ENCODE measurements around the gene KLHL20. TPM values are rescaled to one million over a fixed set of nuclear protein-coding genes. Genes with fewer than 3 reads are reported as not detected.
"Not testable (repeated sequence)": the region's sequence is repeated elsewhere in the genome, so short reads cannot be mapped to it uniquely, and the experiment has no call there.

Gene KLHL20
- total RNA-seq, 4 donors from 2014 or later: 25.8 to 38.9 (median 30.7) TPM

DNA sequence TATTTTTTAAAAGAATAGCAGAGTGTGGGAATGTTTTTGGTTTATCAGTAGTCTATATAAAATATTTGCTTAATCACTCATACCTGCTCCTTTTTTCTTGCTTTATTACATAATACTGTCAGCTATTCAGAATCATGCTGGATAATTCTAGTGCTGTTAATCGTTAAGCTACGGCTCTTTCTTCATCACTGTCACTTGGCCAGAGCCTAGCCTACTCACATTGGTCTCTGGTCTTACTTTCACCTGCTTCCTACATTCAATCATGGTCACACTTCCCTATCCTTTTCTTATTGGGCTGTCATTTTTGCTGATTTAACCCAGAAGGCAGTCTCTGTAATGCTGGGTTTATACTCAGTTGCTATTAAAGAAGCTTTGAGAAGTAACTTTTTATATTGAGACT, 2.5 kb downstream of the KLHL20 start:
- TF ChIP-seq, protein P1, sequence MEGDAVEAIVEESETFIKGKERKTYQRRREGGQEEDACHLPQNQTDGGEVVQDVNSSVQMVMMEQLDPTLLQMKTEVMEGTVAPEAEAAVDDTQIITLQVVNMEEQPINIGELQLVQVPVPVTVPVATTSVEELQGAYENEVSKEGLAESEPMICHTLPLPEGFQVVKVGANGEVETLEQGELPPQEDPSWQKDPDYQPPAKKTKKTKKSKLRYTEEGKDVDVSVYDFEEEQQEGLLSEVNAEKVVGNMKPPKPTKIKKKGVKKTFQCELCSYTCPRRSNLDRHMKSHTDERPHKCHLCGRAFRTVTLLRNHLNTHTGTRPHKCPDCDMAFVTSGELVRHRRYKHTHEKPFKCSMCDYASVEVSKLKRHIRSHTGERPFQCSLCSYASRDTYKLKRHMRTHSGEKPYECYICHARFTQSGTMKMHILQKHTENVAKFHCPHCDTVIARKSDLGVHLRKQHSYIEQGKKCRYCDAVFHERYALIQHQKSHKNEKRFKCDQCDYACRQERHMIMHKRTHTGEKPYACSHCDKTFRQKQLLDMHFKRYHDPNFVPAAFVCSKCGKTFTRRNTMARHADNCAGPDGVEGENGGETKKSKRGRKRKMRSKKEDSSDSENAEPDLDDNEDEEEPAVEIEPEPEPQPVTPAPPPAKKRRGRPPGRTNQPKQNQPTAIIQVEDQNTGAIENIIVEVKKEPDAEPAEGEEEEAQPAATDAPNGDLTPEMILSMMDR (IDR thresholded peaks at IDR 0.05): no peak
- ATAC-seq (ENCODE audit: low FRiP score): no peak
- DNase-seq (ENCODE audit: low spot score): no peak

DNA sequence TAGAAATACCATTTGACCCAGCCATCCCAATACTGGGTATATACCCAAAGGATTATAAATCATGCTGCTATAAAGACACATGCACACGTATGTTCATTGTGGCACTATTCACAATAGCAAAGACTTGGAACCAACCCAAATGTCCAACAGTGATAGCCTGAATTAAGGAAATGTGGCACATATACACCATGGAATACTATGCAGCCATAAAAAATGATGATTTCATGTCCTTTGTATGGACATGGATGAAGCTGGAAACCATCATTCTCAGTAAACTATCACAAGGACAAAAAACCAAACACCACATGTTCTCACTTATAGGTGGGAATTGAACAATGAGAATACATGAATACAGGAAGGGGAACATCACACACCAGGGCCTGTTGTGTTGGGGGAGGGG, 16.6 kb downstream of the KLHL20 start:
- not testable (repeated sequence) for DNase-seq (ENCODE audit: low spot score); ATAC-seq (ENCODE audit: low FRiP score)

DNA sequence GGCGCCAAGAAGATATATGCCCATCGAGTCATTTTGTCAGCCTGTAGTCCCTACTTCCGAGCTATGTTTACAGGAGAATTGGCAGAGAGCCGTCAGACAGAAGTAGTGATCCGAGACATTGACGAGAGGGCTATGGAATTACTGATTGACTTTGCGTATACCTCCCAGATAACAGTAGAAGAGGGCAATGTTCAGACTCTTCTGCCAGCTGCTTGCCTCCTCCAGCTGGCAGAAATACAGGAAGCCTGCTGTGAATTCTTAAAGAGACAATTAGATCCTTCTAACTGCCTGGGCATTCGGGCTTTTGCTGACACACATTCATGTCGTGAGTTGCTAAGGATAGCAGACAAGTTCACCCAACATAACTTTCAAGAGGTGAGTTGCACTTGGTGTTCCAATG, 19.1 kb downstream of the KLHL20 start:
- ATAC-seq (ENCODE audit: low FRiP score) (no peak), DNase-seq (ENCODE audit: low spot score) (no peak)
- TF ChIP-seq, protein P1 (IDR thresholded peaks at IDR 0.05): no peak

DNA sequence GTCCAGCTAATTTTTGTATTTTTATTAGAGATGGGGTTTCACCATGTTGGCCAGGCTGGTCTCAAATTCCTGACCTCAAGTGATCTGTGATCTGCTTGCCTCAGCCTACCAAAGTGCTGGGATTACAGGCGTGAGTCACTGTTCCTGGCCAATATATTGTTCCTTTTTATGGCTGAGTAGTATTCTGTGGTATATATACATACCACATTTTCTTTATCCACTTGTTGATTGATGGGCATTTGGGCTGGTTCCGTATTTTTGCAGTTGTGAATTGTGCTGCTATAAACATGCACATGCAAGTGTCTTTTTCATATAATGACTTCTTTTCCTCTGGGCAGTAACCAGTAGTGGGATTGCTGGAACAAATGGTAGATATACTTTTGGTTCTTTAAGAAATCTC, 21.3 kb downstream of the KLHL20 start:
- not testable (repeated sequence) for ATAC-seq (ENCODE audit: low FRiP score); DNase-seq (ENCODE audit: low spot score)

DNA sequence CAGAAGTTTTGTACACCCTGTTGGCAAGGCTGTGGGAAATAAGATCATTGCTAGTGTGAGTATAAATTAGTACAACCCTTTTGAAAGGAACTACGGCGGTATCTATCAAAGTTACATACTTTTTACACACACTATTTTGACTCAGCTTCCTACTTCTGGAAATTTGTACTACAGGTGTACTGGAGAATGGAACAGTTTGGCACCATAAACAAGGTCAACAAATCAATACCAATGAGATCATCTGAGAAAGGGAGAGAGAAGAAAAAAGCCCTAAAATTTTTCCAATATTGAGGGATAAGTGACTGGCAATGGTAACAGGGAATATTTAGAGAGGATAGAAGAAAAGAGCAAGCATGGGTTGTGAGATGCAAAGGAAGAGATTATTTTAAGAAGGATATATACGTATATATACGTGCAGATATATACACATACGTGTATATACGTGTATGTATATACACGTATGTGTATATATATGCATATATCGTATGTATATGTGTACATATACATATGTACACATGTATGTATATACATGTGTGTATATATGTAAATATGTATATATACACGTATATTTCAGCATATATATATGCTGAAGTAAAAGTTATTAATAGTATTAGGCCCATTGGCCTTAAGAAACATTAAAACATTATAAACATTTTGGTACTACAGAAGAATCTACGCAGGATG, 27.6 kb downstream of the KLHL20 start:
- TF ChIP-seq, protein P1 (IDR thresholded peaks at IDR 0.05): no peak
- no peak for ATAC-seq (ENCODE audit: low FRiP score)
- DNase-seq (ENCODE audit: low spot score): no peak

DNA sequence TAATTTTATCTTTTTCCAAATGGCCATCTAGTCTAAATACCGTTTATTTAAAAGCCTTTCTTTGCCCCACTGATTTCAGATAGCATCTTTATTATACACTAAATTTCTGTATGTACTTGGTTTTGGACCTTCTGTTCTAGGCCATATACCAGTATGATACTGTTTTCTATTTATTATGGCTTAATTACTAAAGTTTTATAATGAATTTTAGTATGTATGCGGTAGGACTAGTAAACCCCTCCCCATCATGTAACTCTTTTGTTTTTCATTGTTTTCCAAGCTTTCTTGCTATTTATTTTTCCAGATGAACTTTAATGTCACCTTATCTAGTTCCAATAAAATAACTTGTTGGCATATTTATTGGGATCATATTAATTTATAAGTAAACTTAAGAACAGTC, 29.9 kb downstream of the KLHL20 start:
- TF ChIP-seq, protein P1 (IDR thresholded peaks at IDR 0.05): no peak
- ATAC-seq (ENCODE audit: low FRiP score) (no peak), DNase-seq (ENCODE audit: low spot score) (no peak)

DNA sequence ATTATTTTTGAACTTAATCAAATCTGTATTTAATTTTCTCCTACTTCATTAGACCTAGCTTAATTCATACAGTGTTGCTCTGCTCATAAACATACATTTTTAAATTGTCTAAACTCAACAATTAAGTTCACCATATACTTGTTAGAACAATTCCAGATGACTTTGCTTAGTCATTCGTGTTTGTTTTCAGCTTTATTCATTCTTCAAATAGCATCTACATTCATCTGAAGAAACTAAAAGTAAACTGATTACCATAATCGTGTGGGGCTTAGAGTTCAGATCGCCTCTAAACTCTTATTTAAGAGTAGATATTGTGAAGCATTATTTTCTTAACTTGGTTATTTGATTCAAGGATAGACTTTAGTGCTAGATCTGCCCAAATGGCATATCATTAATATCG, 34.4 kb downstream of the KLHL20 start:
- DNase-seq (ENCODE audit: low spot score) (no peak), ATAC-seq (ENCODE audit: low FRiP score) (no peak)
- TF ChIP-seq, protein P1 (IDR thresholded peaks at IDR 0.05): no peak

DNA sequence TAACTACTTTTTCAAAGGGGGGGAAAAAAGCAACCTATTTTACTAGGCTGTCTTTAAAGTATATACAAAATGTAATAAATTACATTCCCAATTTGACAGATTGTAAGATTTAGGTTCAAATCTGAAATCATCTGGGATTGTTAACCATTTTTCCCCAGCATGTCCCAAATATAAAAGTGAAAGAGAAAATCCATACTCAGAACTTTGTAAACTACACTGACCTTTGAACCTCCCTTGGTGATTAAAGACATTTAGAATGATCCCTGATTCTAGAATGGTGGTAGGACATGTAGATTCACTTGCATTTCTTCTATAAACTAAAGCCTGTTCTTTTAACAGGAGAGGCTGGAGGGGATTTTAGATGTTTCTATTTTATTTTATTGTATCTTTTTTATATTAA, 39.0 kb downstream of the KLHL20 start:
- DNase-seq (ENCODE audit: low spot score): no peak
- ATAC-seq (ENCODE audit: low FRiP score): no peak
- TF ChIP-seq, protein P1 (IDR thresholded peaks at IDR 0.05): no peak
